COLO829 (cell line): Measurements from ENCODE around the gene ZP2.
"Not testable (repeated sequence)": the region's sequence is repeated elsewhere in the genome, so short reads cannot be mapped to it uniquely, and the experiment has no call there.

Experiments used
- DNase-seq: peaks from one replicate; pipeline ENCODE4 v3.0.0; 2012; ENCODE audit warnings: low spot score

The ZP2 gene

DNA sequence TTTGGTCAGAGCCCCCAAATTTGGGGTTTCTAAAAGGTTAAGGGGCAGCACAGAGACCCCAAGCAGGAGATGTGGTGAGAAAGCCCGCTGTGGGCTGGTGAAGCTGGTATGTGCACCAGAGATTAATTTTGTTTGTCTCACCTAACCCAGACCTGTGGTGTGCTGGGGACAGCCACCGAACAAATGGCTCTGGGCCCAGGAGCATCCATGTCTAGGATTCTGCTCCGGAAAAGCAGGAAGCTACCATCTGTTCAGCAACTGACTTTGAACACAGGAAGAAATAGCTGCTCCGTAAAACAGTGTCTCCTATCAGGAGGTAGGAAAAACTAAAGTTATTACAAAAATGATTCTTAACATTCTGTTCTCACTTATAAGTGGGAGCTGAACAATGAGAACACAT lies 2.7 kb upstream of the ZP2 start:
- DNase-seq, result no peak

DNA sequence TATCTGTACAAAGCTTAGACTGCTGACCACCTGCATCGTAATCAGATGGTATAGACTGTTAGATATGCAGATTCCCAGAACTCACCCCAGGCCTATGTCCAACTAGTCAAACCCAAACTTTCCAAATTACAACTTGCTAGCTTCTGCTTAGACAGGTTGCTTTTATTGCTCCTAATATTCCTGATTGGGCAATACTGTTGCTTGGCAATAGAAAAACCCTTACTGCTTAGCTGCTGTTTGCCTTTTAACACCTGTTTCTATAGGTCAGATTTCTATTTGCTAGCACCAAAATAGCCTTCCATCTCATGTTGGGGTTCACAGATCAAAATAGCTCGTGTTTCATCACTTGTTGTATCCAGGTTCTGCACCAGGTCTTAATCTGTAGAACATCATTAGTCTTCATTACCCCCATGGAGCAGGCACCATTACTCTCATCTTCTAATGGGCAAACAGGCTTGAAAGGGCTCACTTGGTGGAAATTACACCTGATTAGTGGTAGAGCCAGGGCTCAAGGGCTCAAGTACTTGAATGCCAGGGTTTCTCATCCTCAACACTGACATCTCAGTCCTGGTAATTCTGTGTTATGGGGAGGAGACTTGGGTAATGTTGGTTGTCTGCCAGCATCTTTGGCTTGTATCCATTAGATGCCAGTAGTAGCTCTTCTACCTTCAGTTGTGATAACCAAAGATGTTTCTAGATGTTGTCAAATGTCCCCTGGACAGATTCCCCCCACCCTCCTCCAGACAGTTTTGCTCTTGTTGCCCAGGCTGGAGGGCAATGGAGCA lies 2.7 kb downstream of the ZP2 start:
- DNase-seq, result no peak

DNA sequence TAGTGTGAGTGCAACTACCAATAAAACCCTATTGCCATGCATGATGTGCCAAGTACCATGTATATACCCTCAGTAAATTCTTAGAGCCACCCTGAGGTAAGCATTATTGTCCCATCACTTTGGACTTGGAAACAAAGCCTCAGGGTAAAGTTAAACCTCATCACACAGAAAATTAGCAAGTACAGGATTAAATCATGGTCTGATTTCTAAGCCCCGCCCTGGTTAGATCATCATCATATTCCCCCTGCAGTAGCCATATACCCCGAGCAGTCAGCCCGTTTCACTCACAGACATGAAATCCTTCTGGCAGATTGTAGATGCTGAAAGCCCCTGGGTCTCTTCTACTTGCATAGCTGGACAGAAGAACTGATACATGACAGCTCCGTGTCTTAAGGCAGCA lies 4.8 kb downstream of the ZP2 start:
- no peak for DNase-seq

DNA sequence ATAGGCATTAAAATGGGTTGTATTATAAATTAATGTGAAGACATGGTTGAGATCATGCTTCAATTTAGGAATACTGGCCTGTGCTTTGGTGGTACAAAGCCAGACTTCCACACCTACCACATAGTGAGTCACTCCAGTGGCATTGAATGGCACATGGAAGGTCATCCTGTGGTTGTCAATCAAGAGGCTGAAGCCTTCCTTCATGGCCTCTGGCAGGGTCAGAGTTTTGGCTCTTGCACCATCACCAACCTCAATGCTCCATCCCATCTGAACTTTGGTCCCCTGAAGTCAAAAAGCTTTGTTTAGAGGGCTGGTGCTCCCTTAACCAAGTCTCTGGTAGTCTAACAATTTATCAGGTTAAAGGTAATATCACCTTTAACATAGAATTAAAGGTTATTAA lies 6.1 kb downstream of the ZP2 start:
- no peak for DNase-seq

DNA sequence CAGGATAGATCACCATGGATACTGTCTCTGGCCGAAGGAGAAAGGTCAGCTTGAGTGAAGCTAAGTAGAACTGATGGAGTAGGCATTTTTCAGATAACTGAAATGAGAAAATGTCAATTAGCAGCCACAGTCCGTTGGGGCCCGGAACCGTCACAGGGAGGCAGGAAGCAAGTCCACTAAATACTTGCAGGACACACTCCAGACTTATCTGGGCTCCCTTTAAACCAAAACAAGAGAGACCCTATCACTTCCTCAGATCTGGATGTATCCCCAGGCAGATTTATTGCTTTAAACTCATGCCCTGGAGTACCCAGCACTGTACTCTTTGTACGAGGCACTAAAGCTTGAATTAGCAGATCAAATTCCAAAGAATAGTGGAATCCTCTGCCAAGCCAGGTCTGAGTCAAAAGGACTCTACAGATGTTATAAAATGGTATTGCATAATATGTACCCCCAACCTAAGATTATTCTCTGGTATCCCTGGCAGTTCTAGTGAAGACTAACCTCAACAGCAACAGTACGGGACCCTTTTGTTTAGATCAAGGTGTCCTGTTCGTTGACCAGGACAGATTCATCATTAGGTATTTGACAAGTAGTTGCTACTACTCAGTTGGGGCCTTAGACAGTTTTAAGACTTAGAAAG lies 8.1 kb downstream of the ZP2 start:
- DNase-seq, result no peak

DNA sequence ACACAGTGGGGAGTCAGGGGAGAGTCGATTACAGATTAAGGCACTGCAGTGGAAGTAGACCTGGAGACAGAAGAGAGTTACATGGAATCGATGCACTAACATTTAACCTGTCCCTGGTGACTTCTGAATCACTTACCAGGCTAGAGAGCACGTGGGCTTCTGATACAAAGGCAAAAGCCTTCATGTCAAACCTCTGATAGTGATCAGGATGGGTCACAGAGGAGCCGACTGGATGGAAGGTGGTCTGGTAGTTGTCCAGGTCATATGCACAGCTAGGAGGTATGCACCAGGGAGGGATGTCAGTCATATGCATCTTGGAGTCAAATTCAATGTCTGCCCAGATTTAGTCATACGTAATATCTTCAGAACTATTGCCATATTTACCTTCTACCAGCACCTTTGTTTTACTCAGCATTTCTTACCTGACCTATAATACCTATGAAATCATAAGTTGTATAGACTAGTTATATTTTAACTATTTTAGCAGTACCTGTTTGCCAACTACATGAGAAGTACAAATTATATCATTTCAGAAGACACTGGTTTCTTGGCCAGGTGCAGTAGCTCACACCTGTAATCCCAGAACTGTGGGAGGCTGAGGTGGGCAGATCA lies 11.7 kb downstream of the ZP2 start:
- no peak for DNase-seq

DNA sequence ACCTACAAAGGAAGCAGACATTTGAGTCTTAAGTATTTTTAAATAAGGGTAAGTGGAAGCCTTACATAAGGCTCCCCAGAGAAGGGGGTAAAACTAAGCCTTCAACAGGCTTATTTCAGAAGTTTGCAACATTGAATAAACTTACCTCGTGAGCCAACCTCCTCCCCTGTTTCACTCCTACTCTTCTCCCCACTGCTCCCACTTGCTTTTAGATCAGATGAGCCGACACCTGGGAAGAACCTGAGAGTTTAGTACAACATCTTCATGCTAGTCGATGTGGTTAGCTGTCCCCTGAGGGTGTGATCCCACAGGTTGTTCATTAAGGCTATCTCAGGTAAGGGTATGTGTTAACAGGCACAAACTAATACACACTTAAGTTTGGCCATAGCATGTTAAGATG lies 13.8 kb downstream of the ZP2 start:
- DNase-seq, result no peak

DNA sequence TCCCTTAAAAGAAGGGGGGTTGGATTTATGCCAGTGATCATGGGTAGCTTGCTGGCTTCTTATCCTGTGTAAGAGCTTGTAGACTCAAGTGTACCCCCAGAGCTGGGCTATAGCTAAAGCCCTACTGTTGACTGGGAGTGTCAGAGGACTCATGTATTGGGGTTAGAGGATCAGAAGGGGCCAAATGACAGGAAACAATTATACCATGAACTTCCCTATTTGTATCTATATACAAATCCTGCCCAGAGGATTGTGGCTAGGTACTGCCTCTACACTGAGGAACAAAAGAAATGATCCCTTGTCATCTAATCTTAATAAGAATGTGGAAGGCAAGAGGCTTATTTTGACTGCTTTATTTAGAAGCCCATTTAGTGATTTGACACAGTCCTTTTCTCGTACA lies 14.3 kb downstream of the ZP2 start:
- no peak for DNase-seq

DNA sequence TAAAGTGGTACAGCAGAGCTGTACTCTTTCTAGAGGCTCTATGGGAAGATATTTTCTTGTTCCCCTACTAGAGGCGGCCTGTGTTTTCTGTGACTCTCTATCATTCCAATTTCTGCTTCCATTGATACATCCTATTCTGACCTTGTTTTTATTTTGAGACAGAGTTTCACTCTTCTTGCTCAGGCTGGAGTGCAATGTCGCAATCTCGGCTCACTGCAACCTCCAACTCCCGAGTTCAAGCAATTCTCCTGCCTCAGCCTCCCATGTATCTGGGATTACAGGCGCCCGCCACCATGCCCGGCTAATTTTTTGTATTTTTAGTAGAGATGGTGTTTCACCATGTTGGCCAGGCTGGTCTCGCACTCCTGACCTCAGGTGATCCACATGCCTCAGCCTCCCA lies 16.0 kb downstream of the ZP2 start:
- not testable (repeated sequence) for DNase-seq

DNA sequence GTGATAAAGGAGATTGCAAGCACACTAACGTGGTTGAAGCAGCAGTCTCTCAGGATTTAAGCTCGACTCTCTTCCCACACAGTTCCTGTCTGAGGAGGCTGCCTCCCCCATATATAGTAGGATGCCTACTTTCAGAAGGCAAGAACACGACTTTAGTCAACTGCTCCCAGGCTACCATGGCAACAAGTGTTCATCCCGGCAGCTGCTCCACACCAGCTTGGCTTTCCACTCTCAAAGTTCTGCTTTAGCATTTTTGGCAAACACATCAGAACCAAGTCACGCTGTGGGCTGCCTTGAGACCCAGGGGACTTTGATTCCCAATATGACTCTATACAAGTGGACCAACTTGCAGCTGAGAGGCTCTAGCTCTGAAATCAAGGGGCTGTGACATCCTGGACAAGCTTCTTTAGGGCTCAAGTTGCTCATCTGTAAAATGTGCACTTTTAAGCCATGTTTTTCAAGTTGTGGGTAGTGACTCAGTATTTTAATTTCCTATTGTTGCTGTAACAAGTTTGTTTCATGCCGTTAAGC lies 16.5 kb downstream of the ZP2 start:
- no peak for DNase-seq

DNA sequence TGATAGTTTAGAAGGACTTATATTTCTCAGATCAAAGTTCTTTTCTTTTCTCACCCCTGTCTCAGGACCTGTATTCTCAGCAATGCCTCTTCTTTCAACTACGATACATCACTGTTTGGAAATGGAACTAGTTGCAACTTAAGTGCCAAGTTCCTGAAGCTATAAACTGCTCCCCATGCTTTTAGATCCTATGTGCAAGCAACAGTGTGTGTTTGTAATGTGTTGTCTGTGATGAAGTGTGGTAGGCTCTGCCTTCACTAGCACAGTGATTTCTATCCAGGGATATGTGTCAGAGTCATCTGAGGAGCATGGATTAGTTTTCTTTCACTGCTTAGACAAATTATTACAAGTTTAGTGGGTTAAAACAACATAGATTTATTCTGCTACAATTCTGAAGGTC lies 18.4 kb downstream of the ZP2 start:
- DNase-seq, result no peak

DNA sequence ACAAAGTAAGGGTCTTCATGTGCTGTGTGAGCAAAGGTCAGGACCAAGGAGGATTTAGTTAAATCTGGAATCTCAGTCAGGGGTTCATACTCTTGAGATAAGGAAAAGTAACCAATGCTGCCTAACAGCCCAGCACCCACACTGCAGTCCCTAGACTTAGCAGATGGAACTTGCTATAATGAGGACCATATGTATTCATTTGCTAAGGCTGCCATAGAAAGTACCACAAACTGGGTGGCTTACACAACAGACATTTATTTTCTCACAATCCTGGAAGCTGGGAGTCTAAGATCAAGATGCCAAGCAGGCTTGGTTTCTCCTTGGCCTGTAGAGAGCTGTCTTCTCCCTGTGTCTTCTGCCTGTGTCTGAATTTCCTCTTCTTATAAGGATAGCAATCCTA lies 20.8 kb downstream of the ZP2 start:
- DNase-seq, result no peak

DNA sequence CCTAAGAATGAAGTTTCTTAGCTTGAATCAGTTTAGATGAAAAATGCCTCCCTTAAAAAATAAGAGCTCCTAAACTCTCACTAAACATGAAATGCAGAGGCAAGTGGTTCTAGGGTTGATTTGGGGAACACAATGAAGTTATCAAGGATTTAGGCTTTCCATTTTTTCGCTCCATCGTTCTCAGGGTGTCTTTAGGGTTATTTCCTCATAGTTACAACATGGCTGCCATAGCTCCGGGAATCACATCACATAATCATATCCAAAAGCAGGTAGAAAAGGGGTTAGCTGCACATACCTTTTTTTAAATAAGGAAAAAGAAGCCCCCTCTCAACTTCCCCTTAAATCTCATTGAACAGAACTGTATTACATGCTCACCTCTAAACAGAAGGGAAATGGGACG lies 21.4 kb downstream of the ZP2 start:
- no peak for DNase-seq

DNA sequence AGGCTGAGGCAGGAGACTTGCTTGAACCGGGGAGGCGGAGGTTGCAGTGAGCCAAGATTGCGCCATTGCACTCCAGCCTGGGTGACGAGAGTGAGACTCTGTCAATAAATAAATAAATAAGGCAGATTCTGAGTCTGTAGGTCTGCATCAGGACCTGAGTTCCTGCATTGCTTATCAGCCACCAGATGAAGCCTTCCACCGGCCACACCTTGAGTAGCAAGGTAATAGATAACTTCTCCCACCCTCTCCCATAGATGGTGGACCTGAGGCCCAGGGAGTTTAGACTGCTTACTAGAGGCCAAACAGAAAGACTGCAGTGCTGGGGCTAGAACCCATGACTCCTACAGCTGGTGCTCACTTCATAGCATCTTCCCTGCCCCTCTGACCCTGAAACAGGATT lies 22.1 kb downstream of the ZP2 start:
- DNase-seq, result no peak

DNA sequence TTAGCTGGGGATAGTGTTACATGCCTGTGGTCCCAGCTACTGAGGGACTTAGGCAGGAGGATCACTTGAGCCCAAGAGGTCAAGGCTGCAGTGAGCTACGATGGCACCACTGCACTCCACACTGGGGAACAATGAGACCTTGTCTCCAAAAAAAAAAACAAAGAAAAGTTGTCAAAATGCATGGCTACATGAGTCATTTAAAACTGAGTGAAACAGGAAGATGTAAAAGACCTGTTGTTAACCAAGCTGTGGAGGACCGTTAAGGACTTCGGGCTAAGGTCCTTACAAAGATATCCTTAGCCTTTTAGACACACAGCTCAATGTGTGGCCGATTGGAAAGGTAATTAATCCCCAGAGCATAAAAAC lies 25.1 kb downstream of the ZP2 start:
- peak; percentile 68 for DNase-seq

DNA sequence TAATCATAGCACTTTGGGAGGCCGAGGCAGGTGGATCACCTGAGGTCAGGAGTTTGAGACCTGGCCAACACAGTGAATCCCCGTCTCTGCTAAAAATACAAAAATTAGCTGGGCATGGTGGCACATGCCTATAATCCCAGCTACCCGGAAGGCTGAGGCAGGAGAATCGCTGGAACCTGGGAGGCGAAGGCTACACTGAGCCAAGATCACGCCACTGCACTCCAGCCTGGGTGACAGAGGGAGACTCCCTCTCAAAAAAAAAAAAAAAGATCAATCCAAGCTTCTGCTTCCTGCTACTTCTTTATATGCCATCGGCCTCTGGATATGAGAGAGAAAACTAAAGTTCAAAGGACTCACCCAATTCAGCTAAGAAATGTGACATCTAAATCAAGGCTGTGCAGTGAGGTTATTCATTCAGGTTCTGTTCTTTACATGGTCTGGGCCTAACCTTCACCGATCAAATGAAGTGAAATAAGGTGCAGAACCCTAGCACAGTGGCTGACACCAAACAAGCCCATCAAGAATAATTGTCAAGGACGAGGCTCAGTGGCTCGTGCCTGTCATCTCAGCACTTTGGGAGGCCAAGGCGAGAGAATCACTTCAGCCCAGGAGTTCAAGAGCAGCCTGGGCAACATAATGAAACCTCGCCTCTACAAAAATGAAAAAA lies 25.6 kb downstream of the ZP2 start:
- no peak for DNase-seq

DNA sequence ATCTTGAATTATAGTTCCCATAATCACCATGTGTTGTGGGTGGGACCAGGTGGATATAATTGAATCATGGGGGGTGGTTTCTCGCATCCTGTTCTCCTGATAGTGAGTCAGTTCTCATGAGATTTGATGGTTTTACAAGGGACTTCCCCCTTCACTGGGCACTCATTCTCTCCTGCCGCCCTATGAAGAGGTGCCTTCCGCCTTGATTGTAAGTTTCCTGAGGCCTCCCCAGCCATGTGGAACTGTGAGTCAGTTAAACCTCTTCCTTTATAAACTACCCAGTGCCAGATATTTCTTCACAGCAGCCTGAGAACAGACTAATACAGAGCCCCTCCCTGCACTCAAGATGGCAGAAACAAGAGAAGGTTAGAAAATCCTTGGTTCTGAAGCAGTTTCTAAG lies 26.5 kb downstream of the ZP2 start:
- no peak for DNase-seq

DNA sequence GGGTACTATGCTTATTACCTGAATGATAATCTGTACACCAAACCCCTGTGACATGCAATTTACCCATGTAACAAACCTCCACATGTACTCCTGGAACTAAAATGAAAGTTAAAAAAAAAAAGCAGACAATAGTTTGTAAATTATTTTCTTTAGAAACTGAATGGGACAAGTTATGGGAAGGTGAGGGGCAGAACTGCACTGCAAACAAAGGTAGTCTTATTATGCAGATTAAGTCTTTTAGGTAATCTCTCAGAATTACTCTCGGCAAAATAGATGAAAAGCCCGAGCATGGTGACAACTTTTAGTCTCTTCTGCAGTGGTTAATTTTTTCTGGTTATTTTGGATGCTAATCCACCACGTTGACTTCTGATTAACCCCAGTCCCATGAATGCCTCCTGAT lies 27.4 kb downstream of the ZP2 start:
- DNase-seq, result no peak

DNA sequence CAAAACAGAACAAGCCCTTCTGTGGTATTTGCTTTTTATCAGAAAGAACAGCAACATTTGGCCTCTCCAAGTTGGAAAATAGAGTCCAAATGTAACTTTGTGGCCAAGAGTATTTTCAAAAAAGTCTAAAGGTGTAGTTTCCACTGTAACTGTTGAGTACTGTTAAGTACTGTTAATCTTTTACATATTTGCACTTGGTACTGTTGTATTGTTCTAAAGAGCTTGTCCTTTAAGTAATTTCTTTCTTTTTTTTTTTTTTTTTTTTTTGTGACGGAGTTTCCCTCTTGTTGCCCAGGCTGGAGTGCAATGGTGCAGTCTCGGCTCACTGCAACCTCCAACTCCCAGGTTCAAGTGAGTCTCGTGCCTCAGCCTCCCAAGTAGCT lies 31.4 kb downstream of the ZP2 start:
- DNase-seq, result no peak

DNA sequence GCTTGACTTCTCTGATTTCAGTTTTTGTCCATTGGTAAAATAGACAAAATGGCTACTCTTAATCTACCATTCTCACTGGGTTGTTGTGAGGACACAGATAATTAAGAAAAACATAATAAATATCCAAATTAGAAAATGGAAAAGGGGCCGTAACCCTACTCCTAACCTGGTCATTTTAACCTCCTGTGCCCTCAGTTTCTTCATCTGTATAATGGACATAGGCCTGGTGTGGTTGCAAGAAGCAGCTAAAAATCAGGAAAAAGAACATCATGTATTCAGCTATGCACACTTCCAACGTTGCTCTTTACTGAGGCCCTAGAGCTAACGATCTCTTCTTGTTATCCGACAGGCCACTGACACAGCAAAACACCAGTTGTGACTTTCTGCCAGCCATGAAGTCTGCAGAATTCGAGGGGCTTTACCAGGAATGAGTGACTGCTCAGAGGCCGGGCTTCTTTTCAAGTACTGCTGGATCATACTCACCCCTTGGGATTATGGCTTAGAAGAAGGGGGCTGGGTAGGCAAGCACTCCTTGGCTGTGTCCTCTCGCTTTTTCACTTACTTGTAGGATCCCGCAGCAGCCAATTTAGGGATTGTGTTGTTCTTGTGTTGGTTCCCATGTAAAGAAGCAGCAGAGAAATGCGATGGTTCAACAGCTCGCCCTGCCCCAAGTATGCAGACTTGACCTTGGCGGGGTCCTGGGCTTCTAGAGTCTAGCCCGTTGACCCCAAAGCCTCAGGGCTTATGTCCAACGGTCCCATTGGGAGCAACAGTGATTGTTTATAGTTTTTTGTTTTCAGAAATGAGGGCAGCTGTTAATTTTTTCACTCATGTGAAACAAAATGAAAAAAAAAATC lies 32.0 kb downstream of the ZP2 start:
- no peak for DNase-seq

DNA sequence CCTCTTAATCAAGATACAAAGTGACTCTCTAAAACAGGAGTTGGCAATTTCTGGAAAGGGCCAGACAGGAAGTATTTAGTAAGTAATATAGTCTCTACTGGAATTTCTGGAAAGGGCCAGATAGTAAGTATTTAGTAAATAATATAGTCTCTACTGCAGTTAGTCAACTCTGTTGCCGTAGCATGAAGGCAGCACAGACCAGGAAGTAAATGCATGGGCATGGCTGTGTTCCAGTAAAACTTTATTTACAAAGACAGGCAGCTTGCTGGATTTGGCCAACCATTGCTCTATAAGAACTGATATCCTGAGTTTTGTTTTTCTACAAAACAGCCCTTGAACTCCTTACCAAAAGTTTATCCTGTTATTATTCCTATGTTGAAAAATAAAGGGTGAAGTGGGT lies 36.0 kb downstream of the ZP2 start:
- no peak for DNase-seq

DNA sequence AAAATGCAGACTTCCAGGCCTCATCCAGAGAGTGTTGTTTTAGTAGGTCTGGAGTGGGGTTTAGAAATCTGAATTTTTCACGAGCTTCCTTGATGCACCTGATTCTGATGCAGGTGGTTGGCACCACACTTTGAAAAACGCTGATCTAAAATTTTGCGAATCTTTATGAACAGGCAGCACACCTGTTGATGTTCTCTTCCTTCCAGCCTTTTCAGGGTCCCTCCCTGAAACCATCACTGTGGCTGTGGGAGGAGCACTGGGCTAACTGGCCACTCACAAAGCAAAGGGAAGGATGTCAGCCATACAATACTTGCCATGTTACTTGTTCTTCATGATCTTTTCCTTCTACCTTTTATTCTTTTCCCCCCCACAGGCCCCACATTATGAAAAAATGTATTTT lies 38.7 kb downstream of the ZP2 start:
- DNase-seq, result no peak
